Stimulated activated CD8-positive, alpha-beta memory T cell treated with anti-CD3 and anti-CD28 coated beads, Interleukin-4, amount 100 ng/mL, for 1 hour (primary cell): ENCODE results near the gene CTNNA2.
"Not testable (repeated sequence)": the region's sequence is repeated elsewhere in the genome, so short reads cannot be mapped to it uniquely, and the experiment has no call there.

ENCODE experiments used
- DNase-seq, 2 donors: peaks; one replicate each; pipeline ENCODE4 v3.0.0-alpha.2; 2020; ENCODE audit warnings: low read depth in 2 of 2, low spot score in 1 of 2

CTNNA2 gene

GRCh38 chr2:80185091-80185490 lies 672.2 kb downstream of the CTNNA2 start:
- no peak for DNase-seq

GRCh38 chr2:80186262-80186661 lies 673.4 kb downstream of the CTNNA2 start:
- DNase-seq, result no peak

- no peak for DNase-seq
Observed at GRCh38 chr2:80187156-80187555, 674.3 kb downstream of the CTNNA2 start.

GRCh38 chr2:80190166-80190565 lies 677.3 kb downstream of the CTNNA2 start:
- DNase-seq, result no peak

- no peak for DNase-seq
Observed at GRCh38 chr2:80193566-80193965, 680.7 kb downstream of the CTNNA2 start.

- DNase-seq, result no peak
Observed at GRCh38 chr2:80195034-80195433, 682.2 kb downstream of the CTNNA2 start.

- no peak for DNase-seq
Observed at GRCh38 chr2:80198042-80198441, 685.2 kb downstream of the CTNNA2 start.

- no peak for DNase-seq
Observed at GRCh38 chr2:80199504-80199903, 686.7 kb downstream of the CTNNA2 start.

- not testable (repeated sequence) for DNase-seq
Observed at GRCh38 chr2:80203929-80204328, 691.1 kb downstream of the CTNNA2 start.

GRCh38 chr2:80205498-80205897 lies 692.6 kb downstream of the CTNNA2 start:
- no peak for DNase-seq

- DNase-seq, result no peak
Observed at GRCh38 chr2:80209458-80209857, 696.6 kb downstream of the CTNNA2 start.

GRCh38 chr2:80217446-80217845 lies 704.6 kb downstream of the CTNNA2 start:
- no peak for DNase-seq

GRCh38 chr2:80222644-80223043 lies 709.8 kb downstream of the CTNNA2 start:
- DNase-seq, result no peak

- DNase-seq, result no peak
Observed at GRCh38 chr2:80231421-80231820, 718.6 kb downstream of the CTNNA2 start.

GRCh38 chr2:80233333-80233732 lies 720.5 kb downstream of the CTNNA2 start:
- DNase-seq, result no peak

- no peak for DNase-seq
Observed at GRCh38 chr2:80238692-80239469, 726.0 kb downstream of the CTNNA2 start.

- no peak for DNase-seq
Observed at GRCh38 chr2:80242355-80242910, 729.6 kb downstream of the CTNNA2 start.

- no peak for DNase-seq
Observed at GRCh38 chr2:80244905-80245584, 732.2 kb downstream of the CTNNA2 start.

GRCh38 chr2:80246534-80246933 lies 733.7 kb downstream of the CTNNA2 start:
- no peak for DNase-seq

GRCh38 chr2:80247339-80247738 lies 734.5 kb downstream of the CTNNA2 start:
- no peak for DNase-seq

- DNase-seq, result no peak
Observed at GRCh38 chr2:80248146-80248545, 735.3 kb downstream of the CTNNA2 start.

- DNase-seq, result no peak
Observed at GRCh38 chr2:80252294-80252986, 739.6 kb downstream of the CTNNA2 start.
